Esophagus squamous epithelium (tissue), 4 donors: ENCODE data around the gene WDR87.

Experiments
- POLR2A ChIP-seq, 4 donors: fragments of 450-650 bp; IDR thresholded peaks; one replicate each; pipeline ENCODE4 v1.6.1; 2017; ENCODE audit warnings: antibody characterized with exemption in 4 of 4, mild to moderate bottlenecking in 4 of 4, moderate library complexity in 3 of 4
- TF ChIP-seq, protein P1 (sequence below), 6 experiments: fragments of 450-650 bp in 4 of 6; fragments of 200-600 bp in 2 of 6; sonication (generic) in 2 of 6; IDR thresholded peaks; one replicate each; pipeline ENCODE4 v1.5.1; 2016 to 2019; ENCODE audit warnings: antibody characterized with exemption in 6 of 6, mild to moderate bottlenecking in 4 of 6, moderate library complexity in 4 of 6

DNA sequence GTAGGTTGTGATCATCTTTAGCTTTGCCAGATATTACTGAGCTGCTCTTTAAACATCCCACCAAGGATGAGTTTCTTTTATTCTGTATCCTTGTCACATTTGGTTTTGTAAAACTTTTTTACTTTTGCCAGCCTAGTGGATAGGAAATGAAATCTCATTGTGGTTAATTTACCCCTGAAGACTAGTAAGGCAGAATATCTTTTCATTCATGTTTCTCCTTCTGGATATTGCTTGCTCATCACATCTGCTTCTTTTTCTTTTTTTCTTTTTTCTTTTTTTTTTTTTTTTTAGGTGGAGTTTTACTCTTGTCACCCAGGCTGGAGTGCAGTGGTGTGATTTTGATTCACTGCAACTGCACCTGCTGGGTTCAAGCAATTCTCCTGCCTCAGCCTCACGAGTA lies 32.0 kb upstream of the WDR87 start:
- TF ChIP-seq, protein P1, sequence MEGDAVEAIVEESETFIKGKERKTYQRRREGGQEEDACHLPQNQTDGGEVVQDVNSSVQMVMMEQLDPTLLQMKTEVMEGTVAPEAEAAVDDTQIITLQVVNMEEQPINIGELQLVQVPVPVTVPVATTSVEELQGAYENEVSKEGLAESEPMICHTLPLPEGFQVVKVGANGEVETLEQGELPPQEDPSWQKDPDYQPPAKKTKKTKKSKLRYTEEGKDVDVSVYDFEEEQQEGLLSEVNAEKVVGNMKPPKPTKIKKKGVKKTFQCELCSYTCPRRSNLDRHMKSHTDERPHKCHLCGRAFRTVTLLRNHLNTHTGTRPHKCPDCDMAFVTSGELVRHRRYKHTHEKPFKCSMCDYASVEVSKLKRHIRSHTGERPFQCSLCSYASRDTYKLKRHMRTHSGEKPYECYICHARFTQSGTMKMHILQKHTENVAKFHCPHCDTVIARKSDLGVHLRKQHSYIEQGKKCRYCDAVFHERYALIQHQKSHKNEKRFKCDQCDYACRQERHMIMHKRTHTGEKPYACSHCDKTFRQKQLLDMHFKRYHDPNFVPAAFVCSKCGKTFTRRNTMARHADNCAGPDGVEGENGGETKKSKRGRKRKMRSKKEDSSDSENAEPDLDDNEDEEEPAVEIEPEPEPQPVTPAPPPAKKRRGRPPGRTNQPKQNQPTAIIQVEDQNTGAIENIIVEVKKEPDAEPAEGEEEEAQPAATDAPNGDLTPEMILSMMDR (IDR thresholded peaks at IDR 0.05) = no peak
- TF ChIP-seq POLR2A (IDR thresholded peaks at IDR 0.05) = no peak
